Measurements from ENCODE around the gene RBBP7. TPM values are rescaled to one million over a fixed set of nuclear protein-coding genes. Genes with fewer than 3 reads are reported as not detected.

RBBP7 gene
- total RNA-seq, 1 experiment from 2014 or later: 155 TPM

- no peak overlapping the region for H3K9ac ChIP-seq (ENCODE audit: low read length)
- ChIA-PET CTCF (no interaction called here), POLR2A (ENCODE audit: unreplicated experiment) (no interaction called here)
- H3K9me2 ChIP-seq (replicated peaks; ENCODE audit: low read length): no peaks in the 10 kb centered on the region
- H3K79me2 ChIP-seq (ENCODE audit: low read length): no peaks in the 10 kb centered on the region
- H3K27me3 ChIP-seq (ENCODE audit: low read length): no peaks in the 10 kb centered on the region
- no peak for DNase-seq
- H3K4me2 ChIP-seq (ENCODE audit: low read length): no peak overlapping the region
- no peaks in the 10 kb centered on the region for H3F3A ChIP-seq (ENCODE audit: low read length, unreplicated experiment)
- ATAC-seq: no peak
- TF ChIP-seq EZH2phosphoT487 (IDR thresholded peaks at IDR 0.05; ENCODE audit: borderline replicate concordance, low read length) (no peak), EZH2 (IDR thresholded peaks at IDR 0.05; ENCODE audit: low read length, unreplicated experiment) (no peak), CTCF (conservative IDR thresholded peaks at IDR 0.05; ENCODE audit: low read depth, low read length) (no peak)
- no peaks in the 10 kb centered on the region for H3K4me1 ChIP-seq (ENCODE audit: insufficient read depth, low read length)
- peaks cover 62% of the 10 kb centered on the region for H3K36me3 ChIP-seq (ENCODE audit: low read depth, low read length)
- no peak overlapping the region for H3K4me3 ChIP-seq (ENCODE audit: low read length)
- intact Hi-C loops (cut with micrococcal nuclease): no loop called here
- no TSS peak for BruUV-seq (replicated peaks)
- no peak overlapping the region for H3K27ac ChIP-seq (ENCODE audit: low read length)
- H2AFZ ChIP-seq (ENCODE audit: low read length): no peak overlapping the region
- no peaks in the 10 kb centered on the region for H3K9me3 ChIP-seq (ENCODE audit: low read length)
- no peaks in the 10 kb centered on the region for H4K20me1 ChIP-seq (ENCODE audit: low read length)
Measured at GRCh38 chrX:16845686-16846085, 24.5 kb downstream of the RBBP7 start.

- Histone ChIP-seq H3K9me2 (replicated peaks; ENCODE audit: low read length) (no peaks in the 10 kb centered on the region), H3K27ac (ENCODE audit: low read length) (no peak overlapping the region), H2AFZ (ENCODE audit: low read length) (no peak overlapping the region), H3K9ac (ENCODE audit: low read length) (no peak overlapping the region), H3K4me1 (ENCODE audit: insufficient read depth, low read length) (0 out of 2 replicates have a peak, but pooled peaks cover 3% of the 10 kb centered on the region), H3K27me3 (ENCODE audit: low read length) (no peaks in the 10 kb centered on the region), H3F3A (ENCODE audit: low read length, unreplicated experiment) (no peaks in the 10 kb centered on the region), H3K4me2 (ENCODE audit: low read length) (no peak overlapping the region), H3K4me3 (ENCODE audit: low read length) (no peak overlapping the region), H3K36me3 (ENCODE audit: low read depth, low read length) (peaks cover 61% of the 10 kb centered on the region), H3K79me2 (ENCODE audit: low read length) (no peaks in the 10 kb centered on the region), H4K20me1 (ENCODE audit: low read length) (no peaks in the 10 kb centered on the region), H3K9me3 (ENCODE audit: low read length) (no peaks in the 10 kb centered on the region)
- ATAC-seq: no peak
- ChIA-PET POLR2A (ENCODE audit: unreplicated experiment) (no interaction called here), CTCF (no interaction called here)
- intact Hi-C loops (cut with micrococcal nuclease): no loop called here
- no peak for TF ChIP-seq EZH2phosphoT487 (IDR thresholded peaks at IDR 0.05; ENCODE audit: borderline replicate concordance, low read length)
- no peak for TF ChIP-seq CTCF (conservative IDR thresholded peaks at IDR 0.05; ENCODE audit: low read depth, low read length)
- no peak for TF ChIP-seq EZH2 (IDR thresholded peaks at IDR 0.05; ENCODE audit: low read length, unreplicated experiment)
- BruUV-seq (replicated peaks): no TSS peak
- no peak for DNase-seq
Measured at GRCh38 chrX:16843208-16843909, 26.8 kb downstream of the RBBP7 start.

GRCh38 chrX:16842684-16843083 is 27.5 kb downstream of the RBBP7 start:
- Histone ChIP-seq H3K27ac (ENCODE audit: low read length) (no peak overlapping the region), H3K36me3 (ENCODE audit: low read depth, low read length) (peaks cover 61% of the 10 kb centered on the region), H3K4me2 (ENCODE audit: low read length) (no peak overlapping the region), H3K9ac (ENCODE audit: low read length) (no peak overlapping the region), H3K9me2 (replicated peaks; ENCODE audit: low read length) (no peaks in the 10 kb centered on the region), H2AFZ (ENCODE audit: low read length) (no peak overlapping the region), H3K4me3 (ENCODE audit: low read length) (no peak overlapping the region), H3K9me3 (ENCODE audit: low read length) (no peaks in the 10 kb centered on the region), H4K20me1 (ENCODE audit: low read length) (no peaks in the 10 kb centered on the region), H3K79me2 (ENCODE audit: low read length) (no peaks in the 10 kb centered on the region), H3K4me1 (ENCODE audit: insufficient read depth, low read length) (0 out of 2 replicates have a peak, but pooled peaks cover 3% of the 10 kb centered on the region), H3F3A (ENCODE audit: low read length, unreplicated experiment) (no peaks in the 10 kb centered on the region), H3K27me3 (ENCODE audit: low read length) (no peaks in the 10 kb centered on the region)
- DNase-seq: no peak
- ATAC-seq: no peak
- ChIA-PET CTCF (no interaction called here), POLR2A (ENCODE audit: unreplicated experiment) (no interaction called here)
- no TSS peak for BruUV-seq (replicated peaks)
- TF ChIP-seq EZH2phosphoT487 (IDR thresholded peaks at IDR 0.05; ENCODE audit: borderline replicate concordance, low read length) (no peak), CTCF (conservative IDR thresholded peaks at IDR 0.05; ENCODE audit: low read depth, low read length) (no peak), EZH2 (IDR thresholded peaks at IDR 0.05; ENCODE audit: low read length, unreplicated experiment) (no peak)
- intact Hi-C loops (cut with micrococcal nuclease): no loop called here
